Middle frontal gyrus (tissue), 1 donor: ENCODE data around the gene BLVRB.
A peak's percentile ranks its signal among the peaks of the same experiment; 100 is the strongest.
"Not testable (repeated sequence)": the region's sequence is repeated elsewhere in the genome, so short reads cannot be mapped to it uniquely, and the experiment has no call there.

Experiments
- DNase-seq: peaks from one replicate; pipeline ENCODE4 v3.0.0-alpha.2; 2015; ENCODE audit warnings: low spot score; ENCODE audit errors: extremely low spot score

BLVRB gene

GRCh38 chr19:40465557-40466218, at the start of gene BLVRB:
Gene BLVRB, minus strand, starts transcription at chr19:40465745. Its CDS starts 57 bp downstream, at chr19:40465688.
- peak; percentile 99 for DNase-seq

- DNase-seq, result no peak
These were observed 48.3 kb upstream of the BLVRB start for GRCh38 chr19:40513741-40514315.

- DNase-seq, result no peak
These were observed 47.8 kb upstream of the BLVRB start for GRCh38 chr19:40513345-40513678.

- DNase-seq, result no peak
These were observed 47.2 kb upstream of the BLVRB start for GRCh38 chr19:40512473-40513344.

- no peak for DNase-seq
These were observed 46.5 kb upstream of the BLVRB start for GRCh38 chr19:40512110-40512472.

- no peak for DNase-seq
These were observed 45.9 kb upstream of the BLVRB start for GRCh38 chr19:40511487-40511886.

- DNase-seq, result no peak
These were observed 45.1 kb upstream of the BLVRB start for GRCh38 chr19:40510526-40511115.

GRCh38 chr19:40508739-40509260, 43.3 kb upstream of the BLVRB start:
- no peak for DNase-seq

- DNase-seq, result no peak
These were observed 42.3 kb upstream of the BLVRB start for GRCh38 chr19:40507892-40508291.

GRCh38 chr19:40506099-40506498, 40.6 kb upstream of the BLVRB start:
- DNase-seq, result no peak

- no peak for DNase-seq
These were observed 37.8 kb upstream of the BLVRB start for GRCh38 chr19:40503320-40503695.

GRCh38 chr19:40502647-40503319, 37.2 kb upstream of the BLVRB start:
- no peak for DNase-seq

- no peak for DNase-seq
These were observed 36.5 kb upstream of the BLVRB start for GRCh38 chr19:40502081-40502480.

GRCh38 chr19:40501599-40501998, 36.1 kb upstream of the BLVRB start:
- no peak for DNase-seq

- not testable (repeated sequence) for DNase-seq
These were observed 35.4 kb upstream of the BLVRB start for GRCh38 chr19:40500678-40501530.

GRCh38 chr19:40499320-40499719, 33.8 kb upstream of the BLVRB start:
- no peak for DNase-seq

- DNase-seq, result no peak
These were observed 31.7 kb upstream of the BLVRB start for GRCh38 chr19:40497214-40497613.

- DNase-seq, result no peak
These were observed 28.8 kb upstream of the BLVRB start for GRCh38 chr19:40494191-40494838.

GRCh38 chr19:40493778-40494177, 28.2 kb upstream of the BLVRB start:
- DNase-seq, result no peak

- DNase-seq, result no peak
These were observed 26.7 kb upstream of the BLVRB start for GRCh38 chr19:40492274-40492673.
